OCI-LY1 (cell line): ENCODE measurements around the gene SON.
"Not testable (repeated sequence)": the region's sequence is repeated elsewhere in the genome, so short reads cannot be mapped to it uniquely, and the experiment has no call there.

ENCODE experiments used
- CTCF ChIP-seq: fragments of 200-600 bp; sonication (generic), shearing (Covaris generic); IDR thresholded peaks from 2 replicates; pipeline ENCODE4 v1.5.1; 2017; ENCODE audit warnings: mild to moderate bottlenecking, antibody characterized with exemption, low read length, moderate library complexity, mixed read lengths
- EZH2 ChIP-seq: fragments of 200-600 bp; sonication (generic), shearing (Covaris generic); IDR thresholded peaks from 2 replicates; pipeline ENCODE4 v1.8.0; 2017; ENCODE audit warnings: borderline replicate concordance, mixed run types, mild to moderate bottlenecking, antibody characterized with exemption, low read length, moderate library complexity, mixed read lengths

- TF ChIP-seq CTCF, EZH2: not testable (repeated sequence)
Observed at GRCh38 chr21:33576741-33577141, 33.9 kb downstream of the SON start.
